A673 (cell line): ENCODE data around the gene NEMF. TPM values are rescaled to one million over a fixed set of nuclear protein-coding genes. Genes with fewer than 3 reads are reported as not detected.
A peak's percentile ranks its signal among the peaks of the same experiment; 100 is the strongest.

Experiments
- BruUV-seq: library from RNA; stranded (reverse); fragments of 400-500 nt; replicated peaks from 2 replicates; lab custom pipeline; 2021; lab: Mats Ljungman, UMichigan
- CTCF ChIA-PET: fragments of 300-600 bp; sonication (Branson Sonifier 250); formaldehyde crosslinking; loops from one replicate; lab custom pipeline; 2022; ENCODE audit warnings: antibody characterized with exemption; lab: Charles Lee
- POLR2A ChIA-PET: fragments of 300-600 bp; sonication (Branson Sonifier 250); formaldehyde crosslinking; loops from one replicate; lab custom pipeline; 2022; ENCODE audit warnings: antibody characterized with exemption; ENCODE audit not compliant: low non-redundant PET; lab: Charles Lee
- DNase-seq: peaks from one replicate; pipeline ENCODE4 v3.0.0-alpha.2; 2015; ENCODE audit warnings: low spot score
- H3K27ac ChIP-seq: fragments of 200-600 bp; sonication (generic); 2 replicates; pipeline ENCODE4 v1.5.1; 2016; ENCODE audit warnings: mixed run types, low read depth, mild to moderate bottlenecking, mixed read lengths, antibody characterized with exemption, low read length; ENCODE audit not compliant: poor library complexity, severe bottlenecking
- H3K27me3 ChIP-seq: fragments of 200-600 bp; sonication (generic); replicated peaks from 2 replicates; pipeline ENCODE4 v1.6.1; 2017; ENCODE audit warnings: mixed run types, low read depth, mild to moderate bottlenecking, mixed read lengths, antibody characterized with exemption, low read length; ENCODE audit not compliant: insufficient read depth, poor library complexity
- H3K36me3 ChIP-seq: fragments of 200-600 bp; sonication (generic); 2 replicates; pipeline ENCODE4 v1.6.1; 2016; ENCODE audit warnings: mixed run types, mild to moderate bottlenecking, mixed read lengths, antibody characterized with exemption, low read length; ENCODE audit not compliant: insufficient read depth, poor library complexity, severe bottlenecking
- H3K4me1 ChIP-seq: fragments of 200-600 bp; sonication (generic); 2 replicates; pipeline ENCODE4 v1.6.1; 2017; ENCODE audit warnings: mixed run types, mild to moderate bottlenecking, mixed read lengths, antibody characterized with exemption, low read length; ENCODE audit not compliant: insufficient read depth, poor library complexity, severe bottlenecking
- H3K4me3 ChIP-seq: fragments of 200-600 bp; sonication (generic); 2 replicates; pipeline ENCODE4 v1.5.1; 2016; ENCODE audit warnings: low read depth, mixed run types, mild to moderate bottlenecking, mixed read lengths, low read length; ENCODE audit not compliant: poor library complexity, severe bottlenecking
- H3K9me3 ChIP-seq: fragments of 200-600 bp; sonication (generic); 2 replicates; pipeline ENCODE4 v1.6.1; 2016; ENCODE audit warnings: mixed run types, low read depth, mild to moderate bottlenecking, mixed read lengths, antibody characterized with exemption, low read length; ENCODE audit not compliant: poor library complexity, severe bottlenecking
- CTCF ChIP-seq: fragments of 300-800, 200-600 bp; sonication (generic); conservative IDR thresholded peaks from 2 replicates; pipeline ENCODE4 v1.5.1; 2017; ENCODE audit warnings: low read depth, mild to moderate bottlenecking, antibody characterized with exemption, low read length, moderate library complexity, mixed read lengths
- EZH2 ChIP-seq: fragments of 200-600 bp; sonication (generic); IDR thresholded peaks from 2 replicates; pipeline ENCODE4 v1.6.1; 2017; ENCODE audit warnings: borderline replicate concordance, low read depth, mild to moderate bottlenecking, mixed read lengths, antibody characterized with exemption, low read length; ENCODE audit not compliant: poor library complexity, severe bottlenecking
- intact Hi-C: fragments of 100-400 bp; cut with micrococcal nuclease; formaldehyde crosslinking; loops from one replicate; pipeline ENCODE4 v1.10.0; 2022; ENCODE audit not compliant: unreplicated experiment
- total RNA-seq: library from RNA; stranded (reverse); gene quantifications from 2 replicates; pipeline ENCODE4 v1.2.3, GENCODE V29; 2021

NEMF gene
- total RNA-seq, 1 experiment from 2014 or later = 77.5 TPM

- H3K4me1 ChIP-seq = no peaks in the 10 kb centered on the region
- no peaks in the 10 kb centered on the region for H3K27me3 ChIP-seq
- no TSS peak for BruUV-seq
- intact Hi-C loops = loop anchor here (2.0 kb wide), 2 partner anchors 75 to 133 kb away; partner anchors contain the start of genes DNAAF2 and KLHDC1
- peak; percentile 93 for DNase-seq
- TF ChIP-seq CTCF (peak; percentile 59; the same call in 1 of the 2 replicates), EZH2 (no peak)
- H3K9me3 ChIP-seq = no peaks in the 10 kb centered on the region
- ChIA-PET CTCF (interaction anchor here (0.6 to 1.8 kb wide), 4 partner anchors 45 to 134 kb away, joined by 3 to 23 read pairs (median 6); partner anchors contain the start of gene NEMF), POLR2A (interaction anchor here (0.5 to 0.6 kb wide), 2 partner anchors 305 to 1345 kb away, joined by 3 to 4 read pairs; no protein-coding TSS in a partner anchor)
- H3K4me3 ChIP-seq = peak within 1 kb of the TSS; percentile 99
- H3K36me3 ChIP-seq = no peaks in the 10 kb centered on the region
- H3K27ac ChIP-seq = peak within 1 kb of the TSS; percentile 98
Measured at GRCh38 chr14:49767571-49768300, 84.9 kb downstream of the NEMF start, which contains the start of gene KLHDC2. Gene KLHDC2 (plus strand): TSS chr14:49768153. CDS start chr14:49768469, 316 bp downstream.

- Histone ChIP-seq H3K27ac (peak overlapping the region; percentile 98), H3K9me3 (no peaks in the 10 kb centered on the region), H3K4me3 (peak overlapping the region; percentile 99), H3K4me1 (no peaks in the 10 kb centered on the region), H3K36me3 (no peaks in the 10 kb centered on the region), H3K27me3 (no peaks in the 10 kb centered on the region)
- POLR2A ChIA-PET = interaction anchor here (0.5 to 0.6 kb wide), 2 partner anchors 305 to 1346 kb away, joined by 3 to 4 read pairs; no protein-coding TSS in a partner anchor
- intact Hi-C loops = no loop called here
- TSS peak; percentile 87 for BruUV-seq
- no peak for DNase-seq
- CTCF ChIA-PET = interaction anchor here (0.6 to 1.8 kb wide), 4 partner anchors 45 to 133 kb away, joined by 3 to 23 read pairs (median 6); partner anchors contain the start of gene NEMF
- TF ChIP-seq EZH2 (no peak), CTCF (no peak)
Measured at GRCh38 chr14:49767270-49767570, 85.4 kb downstream of the NEMF start.

GRCh38 chr14:49766839-49767238 is 85.7 kb downstream of the NEMF start:
- DNase-seq = peak; percentile 3
- no peaks in the 10 kb centered on the region for H3K27me3 ChIP-seq
- no TSS peak for BruUV-seq
- no peaks in the 10 kb centered on the region for H3K9me3 ChIP-seq
- no peaks in the 10 kb centered on the region for H3K36me3 ChIP-seq
- intact Hi-C loops = no loop called here
- TF ChIP-seq CTCF (no peak), EZH2 (no peak)
- H3K27ac ChIP-seq = peak overlapping the region; percentile 98
- no peaks in the 10 kb centered on the region for H3K4me1 ChIP-seq
- CTCF ChIA-PET = interaction anchor here (0.6 to 1.8 kb wide), 4 partner anchors 44 to 133 kb away, joined by 3 to 23 read pairs (median 6); partner anchors contain the start of gene NEMF
- POLR2A ChIA-PET = interaction anchor here (0.5 to 0.6 kb wide), 2 partner anchors 304 to 1346 kb away, joined by 3 to 4 read pairs; no protein-coding TSS in a partner anchor
- peak overlapping the region; percentile 99 for H3K4me3 ChIP-seq
